ENCODE measurements around the gene NUDCD3.

The NUDCD3 gene

GRCh38 chr7:44535348-44536064, 45.0 kb upstream of the NUDCD3 start:
- H3K36me3 ChIP-seq (replicated peaks; ENCODE audit: insufficient read depth, low read length), result no peaks in the 10 kb centered on the region
- no peaks in the 10 kb centered on the region for H4K20me1 ChIP-seq (ENCODE audit: insufficient read depth, low read length)

GRCh38 chr7:44534501-44534900, 44.0 kb upstream of the NUDCD3 start:
- peak; percentile 81 for TF ChIP-seq CTCF (IDR thresholded peaks at IDR 0.05; ENCODE audit: low read length)
- TF ChIP-seq EZH2 (optimal IDR thresholded peaks at IDR 0.05; ENCODE audit: low read depth, low read length), result no peak
- TF ChIP-seq EZH2phosphoT487 (IDR thresholded peaks at IDR 0.05; ENCODE audit: low read length), result no peak

More at GRCh38 chr7:44535348-44536064, 45.0 kb upstream of the NUDCD3 start:
- Histone ChIP-seq H3K27me3 (replicated peaks; ENCODE audit: insufficient read depth, low read length) (no peaks in the 10 kb centered on the region), H3K27ac (ENCODE audit: low read length) (no peak overlapping the region), H3K9ac (ENCODE audit: low read length) (no peak overlapping the region), H3K4me2 (ENCODE audit: low read depth, low read length) (no peak overlapping the region), H3K4me3 (ENCODE audit: low read length) (no peak overlapping the region), H3K9me2 (replicated peaks; ENCODE audit: insufficient read depth, low read length) (no peaks in the 10 kb centered on the region), H3F3A (ENCODE audit: insufficient read depth, low read length) (no peaks in the 10 kb centered on the region), H2AFZ (ENCODE audit: low read length) (no peak overlapping the region), H3K9me3 (replicated peaks; ENCODE audit: insufficient read depth, low read length) (no peaks in the 10 kb centered on the region), H3K79me2 (ENCODE audit: low read length) (no peaks in the 10 kb centered on the region), H3K4me1 (ENCODE audit: low read length) (no peaks in the 10 kb centered on the region)
- no peak for DNase-seq
- no peak for TF ChIP-seq EZH2 (optimal IDR thresholded peaks at IDR 0.05; ENCODE audit: low read depth, low read length)

GRCh38 chr7:44534087-44534486, 43.6 kb upstream of the NUDCD3 start:
- H3K27me3 ChIP-seq (replicated peaks; ENCODE audit: insufficient read depth, low read length), result no peaks in the 10 kb centered on the region
- H2AFZ ChIP-seq (ENCODE audit: low read length), result no peak overlapping the region
- H3K9me2 ChIP-seq (replicated peaks; ENCODE audit: insufficient read depth, low read length), result no peaks in the 10 kb centered on the region
- no peak overlapping the region for H3K27ac ChIP-seq (ENCODE audit: low read length)
- no peaks in the 10 kb centered on the region for H3K79me2 ChIP-seq (ENCODE audit: low read length)
- no peaks in the 10 kb centered on the region for H3F3A ChIP-seq (ENCODE audit: insufficient read depth, low read length)
- H3K4me2 ChIP-seq (ENCODE audit: low read depth, low read length), result no peak overlapping the region
- H3K4me1 ChIP-seq (ENCODE audit: low read length), result no peaks in the 10 kb centered on the region
- H3K9ac ChIP-seq (ENCODE audit: low read length), result no peak overlapping the region
- DNase-seq, result no peak
- H3K4me3 ChIP-seq (ENCODE audit: low read length), result no peak overlapping the region
- no peaks in the 10 kb centered on the region for H3K36me3 ChIP-seq (replicated peaks; ENCODE audit: insufficient read depth, low read length)
- H3K9me3 ChIP-seq (replicated peaks; ENCODE audit: insufficient read depth, low read length), result no peaks in the 10 kb centered on the region
- no peak for TF ChIP-seq EZH2 (optimal IDR thresholded peaks at IDR 0.05; ENCODE audit: low read depth, low read length)
- no peak for TF ChIP-seq CTCF (IDR thresholded peaks at IDR 0.05; ENCODE audit: low read length)
- TF ChIP-seq EZH2phosphoT487 (IDR thresholded peaks at IDR 0.05; ENCODE audit: low read length), result no peak
- H4K20me1 ChIP-seq (ENCODE audit: insufficient read depth, low read length), result no peaks in the 10 kb centered on the region

More at GRCh38 chr7:44534501-44534900, 44.0 kb upstream of the NUDCD3 start:
- Histone ChIP-seq H3K9me3 (replicated peaks; ENCODE audit: insufficient read depth, low read length) (no peaks in the 10 kb centered on the region), H3K9me2 (replicated peaks; ENCODE audit: insufficient read depth, low read length) (no peaks in the 10 kb centered on the region), H3K4me2 (ENCODE audit: low read depth, low read length) (no peak overlapping the region), H3K27ac (ENCODE audit: low read length) (no peak overlapping the region), H3K27me3 (replicated peaks; ENCODE audit: insufficient read depth, low read length) (no peaks in the 10 kb centered on the region), H3K36me3 (replicated peaks; ENCODE audit: insufficient read depth, low read length) (no peaks in the 10 kb centered on the region), H3K9ac (ENCODE audit: low read length) (no peak overlapping the region), H4K20me1 (ENCODE audit: insufficient read depth, low read length) (no peaks in the 10 kb centered on the region), H2AFZ (ENCODE audit: low read length) (no peak overlapping the region), H3K4me3 (ENCODE audit: low read length) (no peak overlapping the region), H3K4me1 (ENCODE audit: low read length) (no peaks in the 10 kb centered on the region), H3K79me2 (ENCODE audit: low read length) (no peaks in the 10 kb centered on the region), H3F3A (ENCODE audit: insufficient read depth, low read length) (no peaks in the 10 kb centered on the region)
- peak; percentile 53 for DNase-seq

Data from MM.1S (cell line).